A673 (cell line): ENCODE results near the gene WIPF3. TPM values are rescaled to one million over a fixed set of nuclear protein-coding genes. Genes with fewer than 3 reads are reported as not detected.

Experiments
- BruUV-seq: library from RNA; stranded (reverse); fragments of 400-500 nt; replicated peaks from 2 replicates; lab custom pipeline; 2021; lab: Mats Ljungman, UMichigan
- CTCF ChIA-PET: fragments of 300-600 bp; sonication (Branson Sonifier 250); formaldehyde crosslinking; loops from one replicate; lab custom pipeline; 2022; ENCODE audit warnings: antibody characterized with exemption; lab: Charles Lee
- POLR2A ChIA-PET: fragments of 300-600 bp; sonication (Branson Sonifier 250); formaldehyde crosslinking; loops from one replicate; lab custom pipeline; 2022; ENCODE audit warnings: antibody characterized with exemption; ENCODE audit not compliant: low non-redundant PET; lab: Charles Lee
- DNase-seq: peaks from one replicate; pipeline ENCODE4 v3.0.0-alpha.2; 2015; ENCODE audit warnings: low spot score
- H3K27ac ChIP-seq: fragments of 200-600 bp; sonication (generic); 2 replicates; pipeline ENCODE4 v1.5.1; 2016; ENCODE audit warnings: mixed run types, low read depth, mild to moderate bottlenecking, mixed read lengths, antibody characterized with exemption, low read length; ENCODE audit not compliant: poor library complexity, severe bottlenecking
- H3K27me3 ChIP-seq: fragments of 200-600 bp; sonication (generic); replicated peaks from 2 replicates; pipeline ENCODE4 v1.6.1; 2017; ENCODE audit warnings: mixed run types, low read depth, mild to moderate bottlenecking, mixed read lengths, antibody characterized with exemption, low read length; ENCODE audit not compliant: insufficient read depth, poor library complexity
- H3K36me3 ChIP-seq: fragments of 200-600 bp; sonication (generic); 2 replicates; pipeline ENCODE4 v1.6.1; 2016; ENCODE audit warnings: mixed run types, mild to moderate bottlenecking, mixed read lengths, antibody characterized with exemption, low read length; ENCODE audit not compliant: insufficient read depth, poor library complexity, severe bottlenecking
- H3K4me1 ChIP-seq: fragments of 200-600 bp; sonication (generic); 2 replicates; pipeline ENCODE4 v1.6.1; 2017; ENCODE audit warnings: mixed run types, mild to moderate bottlenecking, mixed read lengths, antibody characterized with exemption, low read length; ENCODE audit not compliant: insufficient read depth, poor library complexity, severe bottlenecking
- H3K4me3 ChIP-seq: fragments of 200-600 bp; sonication (generic); 2 replicates; pipeline ENCODE4 v1.5.1; 2016; ENCODE audit warnings: low read depth, mixed run types, mild to moderate bottlenecking, mixed read lengths, low read length; ENCODE audit not compliant: poor library complexity, severe bottlenecking
- H3K9me3 ChIP-seq: fragments of 200-600 bp; sonication (generic); 2 replicates; pipeline ENCODE4 v1.6.1; 2016; ENCODE audit warnings: mixed run types, low read depth, mild to moderate bottlenecking, mixed read lengths, antibody characterized with exemption, low read length; ENCODE audit not compliant: poor library complexity, severe bottlenecking
- CTCF ChIP-seq: fragments of 300-800, 200-600 bp; sonication (generic); conservative IDR thresholded peaks from 2 replicates; pipeline ENCODE4 v1.5.1; 2017; ENCODE audit warnings: low read depth, mild to moderate bottlenecking, antibody characterized with exemption, low read length, moderate library complexity, mixed read lengths
- EZH2 ChIP-seq: fragments of 200-600 bp; sonication (generic); IDR thresholded peaks from 2 replicates; pipeline ENCODE4 v1.6.1; 2017; ENCODE audit warnings: borderline replicate concordance, low read depth, mild to moderate bottlenecking, mixed read lengths, antibody characterized with exemption, low read length; ENCODE audit not compliant: poor library complexity, severe bottlenecking
- intact Hi-C: fragments of 100-400 bp; cut with micrococcal nuclease; formaldehyde crosslinking; loops from one replicate; pipeline ENCODE4 v1.10.0; 2022; ENCODE audit not compliant: unreplicated experiment
- total RNA-seq: library from RNA; stranded (reverse); gene quantifications from 2 replicates; pipeline ENCODE4 v1.2.3, GENCODE V29; 2021

WIPF3 gene
- total RNA-seq, 1 experiment from 2014 or later = 0.21 TPM

- Histone ChIP-seq H3K36me3 (no peaks in the 10 kb centered on the region), H3K27me3 (peaks cover 82% of the 10 kb centered on the region), H3K27ac (no peak overlapping the region), H3K9me3 (no peaks in the 10 kb centered on the region), H3K4me1 (no peaks in the 10 kb centered on the region), H3K4me3 (peak overlapping the region; percentile 46)
- ChIA-PET CTCF (no interaction called here), POLR2A (no interaction called here)
- TF ChIP-seq EZH2 (peak; percentile 60), CTCF (no peak)
- intact Hi-C loops = no loop called here
- no TSS peak for BruUV-seq
- DNase-seq = no peak
Observed at GRCh38 chr7:29806995-29807841, 910 bp downstream of the WIPF3 start.

GRCh38 chr7:29808075-29808801 lies 1.9 kb downstream of the WIPF3 start:
- POLR2A ChIA-PET = no interaction called here
- no TSS peak for BruUV-seq

More at GRCh38 chr7:29808075-29808801, 1.9 kb downstream of the WIPF3 start:
- Histone ChIP-seq H3K27me3 (peaks cover 88% of the 10 kb centered on the region), H3K4me3 (no peak overlapping the region), H3K4me1 (no peaks in the 10 kb centered on the region), H3K36me3 (no peaks in the 10 kb centered on the region), H3K9me3 (no peaks in the 10 kb centered on the region), H3K27ac (no peak overlapping the region)
- intact Hi-C loops = no loop called here
- TF ChIP-seq CTCF (no peak), EZH2 (no peak)
- DNase-seq = no peak
- CTCF ChIA-PET = no interaction called here
